Transverse colon (tissue), 4 donors: Measurements from ENCODE around the gene CLCA2. TPM values are rescaled to one million over a fixed set of nuclear protein-coding genes. Genes with fewer than 3 reads are reported as not detected.

Experiments
- DNase-seq: peaks from one replicate; pipeline ENCODE4 v3.0.0-alpha.2; 2019
- H3K27ac ChIP-seq, 4 donors: fragments of 200-600 bp; sonication (generic); 2 replicates each; pipeline ENCODE4 v1.5.1; 2016 to 2018; ENCODE audit warnings: inconsistent platforms in 4 of 4
- H3K27me3 ChIP-seq: fragments of 200-600 bp; sonication (generic); 2 replicates; pipeline ENCODE4 v1.5.1; 2017; ENCODE audit warnings: inconsistent platforms
- H3K36me3 ChIP-seq, 4 donors: fragments of 200-600 bp; sonication (generic); 2 replicates each; pipeline ENCODE4 v1.5.1; 2017 to 2019; ENCODE audit warnings: inconsistent platforms in 4 of 4
- H3K4me1 ChIP-seq, 4 donors: fragments of 200-600 bp; sonication (generic); 2 replicates each; pipeline ENCODE4 v1.5.1; 2017 to 2020; ENCODE audit warnings: inconsistent platforms in 4 of 4
- H3K4me3 ChIP-seq, 4 donors: fragments of 200-600 bp; sonication (generic); 1 replicate in 1 of 4; 2 replicates in 3 of 4; pipeline versions ENCODE4 v1.5.1 to v1.6.1; 2017 to 2019; ENCODE audit warnings: inconsistent platforms in 4 of 4
- H3K9me3 ChIP-seq, 2 donors: fragments of 200-600 bp; sonication (generic); 2 replicates each; pipeline ENCODE4 v1.5.1; 2017 to 2019; ENCODE audit warnings: inconsistent platforms in 2 of 2
- EP300 ChIP-seq: sonication (generic); formaldehyde crosslinking; IDR thresholded peaks from one replicate; pipeline ENCODE4 v1.6.1; 2017; ENCODE audit warnings: antibody characterized with exemption, low read depth
- POLR2A ChIP-seq: fragments of 450-650 bp; IDR thresholded peaks from one replicate; pipeline ENCODE4 v1.6.1; 2016; ENCODE audit warnings: antibody characterized with exemption, mild to moderate bottlenecking, moderate library complexity
- POLR2AphosphoS5 ChIP-seq, 3 donors: sonication (generic); formaldehyde crosslinking; IDR thresholded peaks; one replicate each; pipeline ENCODE4 v1.6.1; 2016; ENCODE audit warnings: antibody characterized with exemption in 3 of 3
- WGBS, 2 donors: methylation state at CpG; one replicate each; pipeline ENCODE4 v1.1.5; 2018; ENCODE audit warnings: low coverage in 1 of 2; 5-methylcytosine and 5-hydroxymethylcytosine counted together
- in situ Hi-C, 4 donors: fragments of 200-750 bp; cut with MboI; loops; one replicate each; pipeline versions ENCODE4 v1.15.0 to v1.15.1; 2017; ENCODE audit warnings: low sequenced_read_pairs in 3 of 4, low pct_ligation_motif_present in 1 of 4, low pct_unique_long_range_greater_than_20kb in 1 of 4
- intact Hi-C: fragments of 100-400 bp; cut with DNase I; formaldehyde crosslinking; loops from one replicate; pipeline ENCODE4 v1.15.1; 2023; ENCODE audit warnings: low total_unique reads
- total RNA-seq, 4 donors: library from RNA; depleted of rRNA; stranded (reverse); fragments of >200 nt; gene quantifications; one replicate each; pipeline ENCODE4 v1.1.0, GENCODE V29; 2016
- TF ChIP-seq, protein P1 (sequence below), 5 experiments: fragments of 200-600 bp in 3 of 5; fragments of 450-650 bp in 2 of 5; sonication (generic) in 3 of 5; IDR thresholded peaks; 1 replicate in 2 of 5; 2 replicates in 3 of 5; pipeline ENCODE4 v1.5.1; 2016 to 2017; ENCODE audit warnings: antibody characterized with exemption in 5 of 5, inconsistent platforms in 3 of 5, mild to moderate bottlenecking in 2 of 5, moderate library complexity in 1 of 5

CLCA2 gene
- total RNA-seq, 4 donors from 2014 or later: 1.1 to 1.7 TPM; not detected in 2

DNA sequence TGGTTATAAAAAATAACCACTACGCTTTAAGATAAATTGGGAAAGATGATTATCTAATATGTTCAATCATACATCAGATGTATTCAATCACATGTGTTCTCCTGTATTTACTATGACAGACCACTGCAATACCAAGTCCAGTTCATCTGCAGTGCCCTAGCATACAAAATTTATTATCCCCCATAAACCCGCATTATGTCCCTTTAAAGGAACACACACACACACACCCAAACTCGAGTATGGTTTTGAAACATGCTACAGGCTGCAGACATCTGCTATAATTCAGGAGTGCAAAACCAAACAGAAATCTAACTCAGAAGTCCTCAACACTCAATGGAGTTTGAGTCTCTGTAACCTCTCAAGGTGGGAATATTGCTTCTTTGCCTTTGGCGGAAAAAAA is 42.7 kb upstream of the CLCA2 start:
- TF ChIP-seq POLR2A (no peak), EP300 (no peak), POLR2AphosphoS5 (IDR thresholded peaks at IDR 0.05) (no peak)
- TF ChIP-seq, protein P1, sequence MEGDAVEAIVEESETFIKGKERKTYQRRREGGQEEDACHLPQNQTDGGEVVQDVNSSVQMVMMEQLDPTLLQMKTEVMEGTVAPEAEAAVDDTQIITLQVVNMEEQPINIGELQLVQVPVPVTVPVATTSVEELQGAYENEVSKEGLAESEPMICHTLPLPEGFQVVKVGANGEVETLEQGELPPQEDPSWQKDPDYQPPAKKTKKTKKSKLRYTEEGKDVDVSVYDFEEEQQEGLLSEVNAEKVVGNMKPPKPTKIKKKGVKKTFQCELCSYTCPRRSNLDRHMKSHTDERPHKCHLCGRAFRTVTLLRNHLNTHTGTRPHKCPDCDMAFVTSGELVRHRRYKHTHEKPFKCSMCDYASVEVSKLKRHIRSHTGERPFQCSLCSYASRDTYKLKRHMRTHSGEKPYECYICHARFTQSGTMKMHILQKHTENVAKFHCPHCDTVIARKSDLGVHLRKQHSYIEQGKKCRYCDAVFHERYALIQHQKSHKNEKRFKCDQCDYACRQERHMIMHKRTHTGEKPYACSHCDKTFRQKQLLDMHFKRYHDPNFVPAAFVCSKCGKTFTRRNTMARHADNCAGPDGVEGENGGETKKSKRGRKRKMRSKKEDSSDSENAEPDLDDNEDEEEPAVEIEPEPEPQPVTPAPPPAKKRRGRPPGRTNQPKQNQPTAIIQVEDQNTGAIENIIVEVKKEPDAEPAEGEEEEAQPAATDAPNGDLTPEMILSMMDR (IDR thresholded peaks at IDR 0.05): no peak
- in situ Hi-C loops: loop anchor here in 1 of 4 donors (10.0 kb wide), 1 partner anchor 124 kb away; no protein-coding TSS in a partner anchor
- intact Hi-C loops: no loop called here
- Histone ChIP-seq H3K27ac (no peak overlapping the region), H3K4me3 (no peak overlapping the region), H3K4me1 (peaks cover 0 to 26% (median 3%) of the 10 kb centered on the region in 4 donors), H3K27me3 (no peaks in the 10 kb centered on the region), H3K9me3 (no peaks in the 10 kb centered on the region), H3K36me3 (peaks cover 0 to 7% (median 0%) of the 10 kb centered on the region in 4 donors)
- no peak for DNase-seq
- WGBS, 2 donors: 61 to 70% methylated on average over 4 of the region's 4 CpGs

DNA sequence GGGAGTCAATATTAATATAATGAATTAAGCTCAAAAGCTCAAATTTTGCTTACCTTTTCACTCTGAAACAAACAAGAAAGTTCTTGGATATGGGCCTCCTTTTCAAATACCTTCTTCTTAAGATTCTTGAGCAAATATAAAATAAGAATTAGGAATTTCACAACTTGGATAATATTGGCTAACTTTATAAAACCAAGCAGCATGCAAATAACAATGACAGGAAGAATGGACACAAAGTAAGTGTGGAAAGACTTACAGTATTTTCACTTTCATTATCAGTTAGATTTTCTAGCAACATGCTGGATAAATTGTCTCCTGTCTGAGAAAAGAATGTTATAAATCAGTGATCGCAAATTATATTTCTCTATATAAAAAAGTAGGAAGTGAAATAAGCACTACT is 41.1 kb upstream of the CLCA2 start:
- Histone ChIP-seq H3K9me3 (no peaks in the 10 kb centered on the region), H3K4me3 (no peak overlapping the region), H3K27ac (peak overlapping the region in 2 of 4 donors; percentile 15 to 17), H3K27me3 (no peaks in the 10 kb centered on the region), H3K4me1 (peaks cover 0 to 26% (median 3%) of the 10 kb centered on the region in 4 donors), H3K36me3 (peaks cover 0 to 6% (median 0%) of the 10 kb centered on the region in 4 donors)
- WGBS, 2 donors: 67 to 71% methylated on average over 1 of the region's 1 CpG
- no peak for DNase-seq
- no peak for TF ChIP-seq POLR2AphosphoS5 (IDR thresholded peaks at IDR 0.05)
- TF ChIP-seq, protein P1 (IDR thresholded peaks at IDR 0.05): no peak
- TF ChIP-seq EP300: no peak
- TF ChIP-seq POLR2A: no peak
- in situ Hi-C loops: loop anchor here in 1 of 4 donors (10.0 kb wide), 1 partner anchor 122 kb away; no protein-coding TSS in a partner anchor
- intact Hi-C loops: no loop called here

DNA sequence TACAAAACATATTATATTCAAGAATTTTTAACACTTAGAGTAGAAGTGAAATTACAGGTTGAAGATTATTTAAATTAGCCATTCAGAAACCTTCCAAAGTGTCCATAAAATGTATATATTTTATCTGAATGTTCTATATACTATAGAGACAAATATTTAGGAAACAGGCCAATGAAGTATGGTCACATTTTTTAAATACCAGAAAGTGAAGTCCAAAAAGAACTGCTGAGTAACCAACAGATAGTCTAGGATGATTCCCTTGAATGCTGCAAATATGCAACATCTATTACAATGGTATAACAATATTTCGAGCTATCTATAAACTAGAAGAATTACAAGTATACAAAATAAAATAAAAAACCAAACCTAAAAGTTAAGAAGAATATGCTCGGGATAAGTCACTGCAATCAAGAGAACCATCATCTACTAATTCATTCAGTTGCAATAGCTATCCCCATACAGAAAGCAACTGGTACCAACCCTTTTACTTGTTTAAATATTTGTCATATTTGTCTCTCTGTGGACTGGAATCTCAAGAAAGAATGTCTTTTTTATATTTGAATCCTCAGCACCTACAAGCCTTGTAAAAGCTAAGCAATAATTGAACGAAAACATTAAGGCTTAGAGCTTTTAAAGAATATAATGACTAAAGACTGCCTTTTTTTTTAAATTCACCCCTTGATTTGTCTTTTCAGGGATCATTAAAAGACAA is 35.9 kb upstream of the CLCA2 start:
- TF ChIP-seq EP300: no peak
- no peak for TF ChIP-seq POLR2AphosphoS5 (IDR thresholded peaks at IDR 0.05)
- TF ChIP-seq POLR2A: no peak
- Histone ChIP-seq H3K36me3 (no peaks in the 10 kb centered on the region), H3K27me3 (no peaks in the 10 kb centered on the region), H3K27ac (no peak overlapping the region), H3K9me3 (no peaks in the 10 kb centered on the region), H3K4me1 (peaks cover 0 to 22% (median 0%) of the 10 kb centered on the region in 4 donors), H3K4me3 (no peak overlapping the region)
- 92 to 94% methylated on average over 3 of the region's 3 CpGs for WGBS, 2 donors
- in situ Hi-C loops: loop anchor here in 1 of 4 donors (10.0 kb wide), 1 partner anchor 117 kb away; no protein-coding TSS in a partner anchor
- DNase-seq: no peak
- intact Hi-C loops: no loop called here

DNA sequence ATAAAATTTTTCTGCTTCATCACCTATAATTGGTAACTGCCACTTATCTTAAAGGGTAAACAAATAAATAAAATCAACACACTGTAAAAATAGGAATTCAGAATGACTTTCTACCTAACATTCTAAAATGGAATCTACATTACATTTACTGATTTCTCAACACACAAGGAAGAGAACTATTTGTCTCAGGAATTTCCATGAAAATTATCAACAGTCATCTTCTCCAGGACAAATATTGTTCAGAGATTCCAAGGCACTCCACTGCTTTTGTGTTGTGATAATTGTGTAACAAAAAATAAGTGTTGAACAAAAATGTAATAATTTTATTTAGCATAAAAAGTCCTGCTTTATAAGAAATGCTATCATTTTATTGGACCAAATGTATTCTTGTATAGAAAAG is 35.2 kb upstream of the CLCA2 start:
- Histone ChIP-seq H3K9me3 (no peaks in the 10 kb centered on the region), H3K36me3 (no peaks in the 10 kb centered on the region), H3K27me3 (no peaks in the 10 kb centered on the region), H3K4me3 (no peak overlapping the region), H3K4me1 (peaks cover 0 to 24% (median 0%) of the 10 kb centered on the region in 4 donors), H3K27ac (peak overlapping the region in 3 of 4 donors; percentile 6 to 54 (median 9))
- intact Hi-C loops: no loop called here
- in situ Hi-C loops: loop anchor here in 1 of 4 donors (10.0 kb wide), 1 partner anchor 116 kb away; no protein-coding TSS in a partner anchor
- TF ChIP-seq POLR2AphosphoS5 (IDR thresholded peaks at IDR 0.05): no peak
- TF ChIP-seq EP300: no peak
- TF ChIP-seq, protein P1 (IDR thresholded peaks at IDR 0.05): no peak
- no peak for TF ChIP-seq POLR2A
- DNase-seq: no peak
